Activated T-helper 17 cell treated with anti-CD3 and anti-CD28 coated beads, Interleukin-2, amount 50 U/mL, for 72 hours (primary cell): ENCODE results near the gene FBXO36. TPM values are rescaled to one million over a fixed set of nuclear protein-coding genes. Genes with fewer than 3 reads are reported as not detected.

Experiments
- total RNA-seq, 2 donors: library from RNA; stranded (reverse); gene quantifications; one replicate each; pipeline ENCODE4 v1.2.3, GENCODE V29; 2022

Gene FBXO36
- total RNA-seq, 2 donors from 2014 or later, result 0.37 to 0.67 TPM

Other genes starting within 250 kb of the FBXO36 start
- not detected for gene DNER, start 207.9 kb upstream of the FBXO36 start, total RNA-seq
- gene TRIP12, start 494 bp upstream of the FBXO36 start, total RNA-seq, result 100 to 1,000 TPM; 224 to 301 TPM
- gene SLC16A14, start 146.4 kb downstream of the FBXO36 start, total RNA-seq, result not detected